Endodermal cell (in vitro differentiated cells): ENCODE measurements around the gene ANKRD44. TPM values are rescaled to one million over a fixed set of nuclear protein-coding genes. Genes with fewer than 3 reads are reported as not detected.

Source experiments
- DNase-seq: peaks from one replicate; pipeline ENCODE4 v3.0.0-alpha.2; 2017
- H3K27ac ChIP-seq: 2 replicates; pipeline ENCODE4 v1.5.1; 2013; ENCODE audit warnings: mild to moderate bottlenecking, low read depth, low read length, moderate library complexity
- H3K27me3 ChIP-seq: 2 replicates; pipeline ENCODE4 v1.6.1; 2013; ENCODE audit warnings: mild to moderate bottlenecking, low read length, moderate library complexity; ENCODE audit not compliant: insufficient read depth, control insufficient read depth, poor library complexity, severe bottlenecking
- H3K36me3 ChIP-seq: 2 replicates; pipeline ENCODE4 v1.7.0; 2013; ENCODE audit warnings: mild to moderate bottlenecking, low read length, moderate library complexity; ENCODE audit not compliant: control insufficient read depth, insufficient read depth
- H3K4me1 ChIP-seq: one replicate; pipeline ENCODE4 v1.7.0; 2013; ENCODE audit warnings: low read length; ENCODE audit not compliant: control insufficient read depth, insufficient read depth
- H3K4me3 ChIP-seq: 2 replicates; pipeline ENCODE4 v1.5.1; 2013; ENCODE audit warnings: mild to moderate bottlenecking, low read length, moderate library complexity
- H3K9ac ChIP-seq: 2 replicates; pipeline ENCODE4 v1.6.1; 2013; ENCODE audit warnings: mild to moderate bottlenecking, low read length, moderate library complexity; ENCODE audit not compliant: poor library complexity, severe bottlenecking; ENCODE audit errors: extremely low read depth
- H3K9me3 ChIP-seq: 2 replicates; pipeline ENCODE4 v1.6.1; 2013; ENCODE audit warnings: mild to moderate bottlenecking, low read length, moderate library complexity; ENCODE audit not compliant: control insufficient read depth
- H3K27ac Mint-ChIP-seq: 2 replicates; pipeline ENCODE4 v1.8.0; 2020; ENCODE audit warnings: mixed read lengths
- H3K27me3 Mint-ChIP-seq: 2 replicates; pipeline ENCODE4 v1.8.0; 2021; ENCODE audit warnings: mild to moderate bottlenecking, mixed read lengths; ENCODE audit not compliant: insufficient read depth
- H3K36me3 Mint-ChIP-seq: 2 replicates; pipeline ENCODE4 v1.8.0; 2020; ENCODE audit warnings: low read depth, mixed read lengths
- H3K4me1 Mint-ChIP-seq: 2 replicates; pipeline ENCODE4 v1.8.0; 2020; ENCODE audit warnings: mixed read lengths
- H3K4me3 Mint-ChIP-seq: 2 replicates; pipeline ENCODE4 v1.8.0; 2020; ENCODE audit warnings: mild to moderate bottlenecking, moderate library complexity, mixed read lengths
- H3K9me3 Mint-ChIP-seq: 2 replicates; pipeline ENCODE4 v1.8.0; 2020; ENCODE audit warnings: mild to moderate bottlenecking, mixed read lengths
- CTCF ChIP-seq: fragments of 200-600 bp; sonication (generic); conservative IDR thresholded peaks from 2 replicates; pipeline ENCODE4 v1.5.0; 2021; ENCODE audit warnings: antibody characterized with exemption, mild to moderate bottlenecking
- WGBS, 2 experiments: methylation state at CpG; one replicate each; pipeline versions ENCODE4 v1.1.5 to v1.1.7; 2013; ENCODE audit warnings: missing lambda C conversion rate in 2 of 2, mixed read lengths in 1 of 2; ENCODE audit not compliant: insufficient coverage in 1 of 2, insufficient read length in 1 of 2; 5-methylcytosine and 5-hydroxymethylcytosine counted together
- total RNA-seq, 2 donors: library from RNA; stranded (reverse); fragmentation: NEBNext Ultra II Directional in 1 of 2; extraction: Animal tissue kit (Norgen Biotek cat#: 25700) in 1 of 2; gene quantifications; 2 replicates in 1 of 2; 3 replicates in 1 of 2; pipeline ENCODE4 v1.2.1, GENCODE V29; 2021

ANKRD44 gene
- total RNA-seq, 2 donors from 2014 or later: 6.2 to 10.6 TPM

- no peak overlapping the region for H3K4me3 Mint-ChIP-seq
- no peak for TF ChIP-seq CTCF
- Histone ChIP-seq H3K27ac (no peak overlapping the region), H3K27me3 (no peaks in the 10 kb centered on the region), H3K4me3 (no peak overlapping the region), H3K9ac (no peak overlapping the region), H3K36me3 (no peaks in the 10 kb centered on the region), H3K9me3 (no peaks in the 10 kb centered on the region), H3K4me1 (no peaks in the 10 kb centered on the region)
- H3K27me3 Mint-ChIP-seq: no peaks in the 10 kb centered on the region
- WGBS, 2 experiments: 67 to 77% methylated on average over 1 to 3 of the region's 3 CpGs
- no peak for DNase-seq
- H3K9me3 Mint-ChIP-seq: peaks cover 3% of the 10 kb centered on the region
- H3K4me1 Mint-ChIP-seq: no peaks in the 10 kb centered on the region
- no peak overlapping the region for H3K27ac Mint-ChIP-seq
- no peaks in the 10 kb centered on the region for H3K36me3 Mint-ChIP-seq
These were observed 110.4 kb downstream of the ANKRD44 start for GRCh38 chr2:197200051-197200761.

GRCh38 chr2:197198890-197199289 is 111.7 kb downstream of the ANKRD44 start:
- Histone ChIP-seq H3K9me3 (no peaks in the 10 kb centered on the region), H3K27ac (no peak overlapping the region), H3K4me3 (no peak overlapping the region), H3K9ac (no peak overlapping the region), H3K36me3 (no peaks in the 10 kb centered on the region), H3K27me3 (no peaks in the 10 kb centered on the region), H3K4me1 (no peaks in the 10 kb centered on the region)
- Mint-ChIP-seq H3K27ac (no peak overlapping the region), H3K4me1 (no peaks in the 10 kb centered on the region), H3K36me3 (no peaks in the 10 kb centered on the region), H3K27me3 (no peaks in the 10 kb centered on the region), H3K4me3 (no peak overlapping the region), H3K9me3 (peaks cover 3% of the 10 kb centered on the region)
- TF ChIP-seq CTCF: no peak
- DNase-seq: no peak
- 95% methylated on average over 7 to 12 of the region's 12 CpGs for WGBS, 2 experiments

- H3K36me3 ChIP-seq: no peaks in the 10 kb centered on the region
- H3K4me3 Mint-ChIP-seq: no peak overlapping the region
- TF ChIP-seq CTCF: no peak
- no peak overlapping the region for H3K27ac ChIP-seq
- H3K9me3 Mint-ChIP-seq: peaks cover 1% of the 10 kb centered on the region
- H3K27ac Mint-ChIP-seq: no peak overlapping the region
- no peaks in the 10 kb centered on the region for H3K9me3 ChIP-seq
- WGBS, 2 experiments: 96 to 100% methylated on average over 3 to 4 of the region's 4 CpGs
- H3K4me1 ChIP-seq: no peaks in the 10 kb centered on the region
- no peaks in the 10 kb centered on the region for H3K36me3 Mint-ChIP-seq
- H3K9ac ChIP-seq: no peak overlapping the region
- no peaks in the 10 kb centered on the region for H3K4me1 Mint-ChIP-seq
- no peak for DNase-seq
- no peaks in the 10 kb centered on the region for H3K27me3 ChIP-seq
- no peak overlapping the region for H3K4me3 ChIP-seq
- no peaks in the 10 kb centered on the region for H3K27me3 Mint-ChIP-seq
These were observed 112.7 kb downstream of the ANKRD44 start for GRCh38 chr2:197197895-197198311.
